ENCODE data around the gene TLCD3B.

Gene TLCD3B

DNA sequence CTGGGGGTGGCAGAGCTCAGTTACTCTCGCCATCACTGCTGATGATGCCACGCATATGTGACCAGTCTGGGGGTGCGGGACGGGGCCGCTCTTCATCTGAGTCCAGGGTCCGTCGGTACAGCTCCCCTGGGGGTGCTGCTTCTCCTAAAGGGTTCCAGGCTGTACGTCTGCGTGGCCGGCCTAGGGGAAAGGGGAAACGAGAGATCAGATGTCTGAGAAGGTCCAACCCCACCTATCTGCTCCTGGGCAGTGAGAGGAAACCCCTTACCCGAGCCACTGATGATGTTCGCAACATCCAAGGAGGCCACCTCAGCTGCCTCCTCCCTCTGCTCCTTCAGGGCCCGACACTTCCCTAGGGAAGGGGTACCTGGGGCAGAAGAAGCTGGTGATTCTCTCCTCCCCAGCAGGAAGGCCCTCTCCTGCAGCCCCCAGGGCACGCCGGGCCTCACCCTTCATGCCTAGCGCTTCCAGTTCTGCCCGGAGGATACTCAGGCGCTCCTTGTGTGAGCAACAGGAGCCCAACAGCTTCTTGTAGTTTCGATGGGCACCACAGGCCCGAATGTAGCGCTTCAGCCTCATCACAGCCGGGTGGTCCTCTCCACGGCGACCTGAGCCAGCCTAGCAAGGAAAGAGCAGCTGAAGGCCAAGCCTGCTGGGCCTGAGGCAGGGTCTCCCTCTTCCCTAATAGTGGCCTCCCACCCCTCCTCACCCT, 37.7 kb downstream of the TLCD3B start:
- in situ Hi-C loops (cut with MboI; ENCODE audit: low sequenced_read_pairs): no loop called here

DNA sequence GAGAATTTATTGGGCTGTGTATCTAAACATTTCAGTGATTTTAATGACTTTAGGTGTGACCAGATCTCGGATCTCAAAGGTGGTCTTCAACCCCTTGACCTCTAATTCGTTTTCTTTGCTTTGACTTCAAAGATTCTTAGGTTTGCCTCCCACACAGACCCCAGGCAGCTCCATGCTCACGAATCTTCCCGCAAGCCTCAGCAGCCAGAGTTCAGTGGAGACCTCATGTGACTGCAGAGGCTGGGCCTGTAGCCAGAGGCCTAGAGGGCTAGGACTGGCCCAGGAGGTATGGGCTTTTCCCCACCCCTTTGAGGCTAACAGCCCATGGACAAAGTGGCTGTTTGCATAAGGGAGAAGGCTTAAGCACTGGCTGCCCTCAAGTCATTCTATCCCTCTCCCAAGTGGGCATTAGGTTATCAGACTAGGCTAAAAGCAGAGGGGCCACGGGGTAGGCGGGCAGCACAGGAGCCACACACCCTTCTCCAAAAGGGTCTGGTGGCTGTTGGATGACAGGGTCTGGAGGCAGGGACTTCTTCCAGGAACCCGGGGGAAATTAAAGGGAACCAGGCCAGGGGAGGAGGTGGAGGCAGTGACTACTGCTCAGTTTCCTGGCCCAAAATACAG, 38.6 kb downstream of the TLCD3B start:
- in situ Hi-C loops (cut with MboI; ENCODE audit: low sequenced_read_pairs): no loop called here

DNA sequence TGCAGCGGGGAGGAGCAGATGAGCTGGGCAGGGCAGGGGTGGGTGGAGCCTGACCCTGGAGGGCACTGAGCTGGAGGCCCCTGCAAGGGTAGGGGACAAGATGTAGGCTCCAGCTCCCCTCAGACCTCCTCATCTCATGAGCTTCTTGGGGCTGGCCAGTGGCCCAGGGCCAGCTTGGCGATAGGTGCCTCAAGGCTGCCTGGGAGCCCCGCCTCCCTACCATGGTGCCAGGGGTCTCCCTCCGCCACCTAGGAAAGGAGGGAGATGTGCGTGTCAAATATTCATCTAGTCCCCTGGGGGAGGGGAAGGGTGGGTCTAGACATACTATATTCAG, 39.5 kb downstream of the TLCD3B start:
- in situ Hi-C loops (cut with MboI; ENCODE audit: low sequenced_read_pairs): no loop called here

DNA sequence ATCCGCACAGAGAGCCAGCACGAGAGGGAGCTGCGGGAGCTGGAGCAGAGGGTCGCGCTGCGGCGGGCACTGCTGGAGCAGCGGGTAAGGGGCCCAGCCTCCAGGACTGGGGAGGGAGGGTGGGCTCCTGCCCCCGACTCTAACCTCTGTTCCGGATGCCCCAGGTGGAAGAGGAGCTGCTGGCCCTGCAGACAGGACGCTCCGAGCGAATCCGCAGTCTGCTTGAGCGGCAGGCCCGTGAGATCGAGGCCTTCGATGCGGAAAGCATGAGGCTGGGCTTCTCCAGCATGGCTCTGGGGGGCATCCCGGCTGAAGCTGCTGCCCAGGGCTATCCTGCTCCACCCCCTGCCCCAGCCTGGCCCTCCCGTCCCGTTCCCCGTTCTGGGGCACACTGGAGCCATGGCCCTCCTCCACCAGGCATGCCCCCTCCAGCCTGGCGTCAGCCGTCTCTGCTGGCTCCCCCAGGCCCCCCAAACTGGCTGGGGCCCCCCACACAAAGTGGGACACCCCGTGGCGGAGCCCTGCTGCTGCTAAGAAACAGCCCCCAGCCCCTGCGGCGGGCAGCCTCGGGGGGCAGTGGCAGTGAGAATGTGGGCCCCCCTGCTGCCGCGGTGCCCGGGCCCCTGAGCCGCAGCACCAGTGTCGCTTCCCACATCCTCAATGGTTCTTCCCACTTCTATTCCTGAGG, 40.0 kb downstream of the TLCD3B start:
- in situ Hi-C loops (cut with MboI; ENCODE audit: low sequenced_read_pairs): no loop called here

DNA sequence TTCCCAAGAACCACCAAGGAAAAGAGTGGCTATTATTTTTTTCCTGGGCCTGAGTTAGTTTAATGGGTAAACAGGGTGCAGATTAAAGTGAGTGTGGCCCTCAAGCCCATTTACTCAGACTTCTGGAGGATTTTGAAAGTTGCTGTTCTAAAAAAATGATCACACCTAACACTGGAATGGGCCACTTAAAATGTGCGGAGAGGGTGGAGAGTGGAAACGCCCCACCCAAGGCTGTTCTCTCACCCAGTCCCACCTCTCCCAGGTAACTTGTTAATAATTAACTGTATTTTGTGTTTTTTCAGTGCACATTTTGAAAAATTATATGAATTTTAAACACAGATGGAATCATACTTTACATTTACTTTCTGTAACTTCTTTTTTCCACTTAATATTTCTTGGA, 41.0 kb downstream of the TLCD3B start:
- in situ Hi-C loops (cut with MboI; ENCODE audit: low sequenced_read_pairs): no loop called here

DNA sequence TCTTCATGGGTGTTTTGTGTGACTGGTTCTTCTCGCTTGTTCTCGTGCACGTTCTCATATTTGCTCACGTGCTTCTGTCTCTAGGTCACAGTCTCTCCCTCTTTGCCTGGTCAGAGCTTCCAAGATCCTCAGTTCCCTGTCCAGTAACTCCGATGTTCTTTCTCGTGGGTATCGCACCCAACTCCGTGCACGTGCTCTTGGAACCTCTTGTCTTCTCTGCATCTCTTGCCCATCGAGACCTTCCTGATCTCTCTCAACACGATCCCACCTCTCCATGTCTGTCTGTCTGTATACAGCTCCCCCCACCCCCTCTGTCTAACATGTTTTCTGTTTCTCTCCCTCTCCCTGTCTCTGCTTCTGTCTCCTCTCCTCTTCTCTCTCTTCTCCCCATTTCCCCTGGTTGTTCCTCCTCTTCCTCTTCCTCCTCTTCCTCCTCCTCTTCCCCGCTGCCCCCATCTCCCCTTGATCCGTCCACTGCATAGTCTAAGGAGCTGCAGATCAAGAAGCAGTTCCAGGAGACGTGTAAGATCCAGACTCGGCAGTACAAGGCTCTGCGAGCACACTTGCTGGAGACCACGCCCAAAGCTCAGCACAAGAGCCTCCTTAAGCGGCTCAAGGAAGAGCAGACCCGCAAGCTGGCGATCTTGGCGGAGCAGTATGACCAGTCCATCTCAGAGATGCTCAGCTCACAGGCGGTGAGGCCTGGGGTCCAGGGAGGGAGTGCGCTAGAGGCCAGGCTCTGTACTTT, 41.8 kb downstream of the TLCD3B start:
- in situ Hi-C loops (cut with MboI; ENCODE audit: low sequenced_read_pairs): no loop called here

DNA sequence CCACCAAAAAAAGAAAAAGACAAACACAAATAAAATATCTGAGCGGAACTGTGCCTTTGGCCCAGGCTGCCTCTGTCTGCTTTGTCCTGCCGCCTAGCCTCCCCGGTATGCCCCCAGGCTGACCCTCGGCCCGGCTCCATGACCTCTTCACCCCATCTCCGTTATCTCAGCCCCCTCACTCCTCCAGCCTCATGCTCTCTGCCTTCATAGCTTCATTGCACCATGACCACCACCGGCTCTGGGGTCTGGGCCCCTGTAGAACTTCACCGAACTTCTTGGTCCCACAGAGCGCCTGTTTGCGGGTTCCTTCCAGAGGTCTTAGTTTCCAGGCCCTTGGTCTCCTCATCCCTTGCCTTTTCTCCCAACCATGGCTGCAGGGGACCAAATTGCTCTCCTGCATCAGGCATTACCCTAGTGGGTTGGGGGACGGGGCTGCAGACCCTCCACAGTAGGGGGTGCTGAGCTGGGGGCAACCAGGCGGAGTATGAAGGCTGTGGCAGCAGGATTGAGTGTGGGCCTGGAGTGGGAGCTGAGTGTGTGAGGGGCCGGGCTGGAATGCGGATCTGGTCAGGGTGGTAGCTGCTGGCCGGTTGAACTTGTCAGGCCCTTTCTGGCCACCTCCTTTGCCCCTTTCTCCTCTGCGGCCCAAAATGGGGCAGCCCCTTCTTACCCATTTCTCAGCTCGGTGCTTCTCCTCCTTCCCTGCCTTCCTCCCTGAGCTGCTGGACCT, 42.6 kb downstream of the TLCD3B start:
- in situ Hi-C loops (cut with MboI; ENCODE audit: low sequenced_read_pairs): no loop called here

DNA sequence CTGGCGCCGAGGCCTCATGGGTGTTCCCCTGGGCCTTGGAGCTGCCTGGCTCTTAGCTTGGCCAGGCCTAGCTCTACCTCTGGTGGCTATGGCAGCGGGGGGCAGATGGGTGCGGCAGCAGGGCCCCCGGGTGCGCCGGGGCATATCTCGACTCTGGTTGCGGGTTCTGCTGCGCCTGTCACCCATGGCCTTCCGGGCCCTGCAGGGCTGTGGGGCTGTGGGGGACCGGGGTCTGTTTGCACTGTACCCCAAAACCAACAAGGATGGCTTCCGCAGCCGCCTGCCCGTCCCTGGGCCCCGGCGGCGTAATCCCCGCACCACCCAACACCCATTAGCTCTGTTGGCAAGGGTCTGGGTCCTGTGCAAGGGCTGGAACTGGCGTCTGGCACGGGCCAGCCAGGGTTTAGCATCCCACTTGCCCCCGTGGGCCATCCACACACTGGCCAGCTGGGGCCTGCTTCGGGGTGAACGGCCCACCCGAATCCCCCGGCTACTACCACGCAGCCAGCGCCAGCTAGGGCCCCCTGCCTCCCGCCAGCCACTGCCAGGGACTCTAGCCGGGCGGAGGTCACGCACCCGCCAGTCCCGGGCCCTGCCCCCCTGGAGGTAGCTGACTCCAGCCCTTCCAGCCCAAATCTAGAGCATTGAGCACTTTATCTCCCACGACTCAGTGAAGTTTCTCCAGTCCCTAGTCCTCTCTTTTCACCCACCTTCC, 43.5 kb downstream of the TLCD3B start:
- in situ Hi-C loops (cut with MboI; ENCODE audit: low sequenced_read_pairs): no loop called here

DNA sequence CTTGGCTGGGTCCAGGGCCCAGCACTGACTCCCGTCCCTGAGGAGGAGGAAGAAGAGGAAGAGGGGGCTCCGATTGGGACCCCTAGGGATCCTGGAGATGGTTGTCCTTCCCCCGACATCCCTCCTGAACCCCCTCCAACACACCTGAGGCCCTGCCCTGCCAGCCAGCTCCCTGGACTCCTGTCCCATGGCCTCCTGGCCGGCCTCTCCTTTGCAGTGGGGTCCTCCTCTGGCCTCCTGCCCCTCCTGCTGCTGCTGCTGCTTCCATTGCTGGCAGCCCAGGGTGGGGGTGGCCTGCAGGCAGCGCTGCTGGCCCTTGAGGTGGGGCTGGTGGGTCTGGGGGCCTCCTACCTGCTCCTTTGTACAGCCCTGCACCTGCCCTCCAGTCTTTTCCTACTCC, 44.1 kb downstream of the TLCD3B start:
- in situ Hi-C loops (cut with MboI; ENCODE audit: low sequenced_read_pairs): no loop called here

DNA sequence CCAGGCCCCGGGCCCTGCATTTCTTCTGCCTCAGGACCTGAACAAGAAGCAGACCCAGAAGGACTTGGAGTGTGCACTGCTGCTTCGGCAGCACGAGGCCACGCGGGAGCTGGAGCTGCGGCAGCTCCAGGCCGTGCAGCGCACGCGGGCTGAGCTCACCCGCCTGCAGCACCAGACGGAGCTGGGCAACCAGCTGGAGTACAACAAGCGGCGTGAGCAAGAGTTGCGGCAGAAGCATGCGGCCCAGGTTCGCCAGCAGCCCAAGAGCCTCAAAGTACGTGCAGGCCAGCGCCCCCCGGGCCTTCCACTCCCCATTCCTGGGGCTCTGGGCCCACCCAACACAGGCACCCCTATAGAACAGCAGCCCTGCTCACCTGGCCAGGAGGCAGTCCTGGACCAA, 44.8 kb downstream of the TLCD3B start:
- in situ Hi-C loops (cut with MboI; ENCODE audit: low sequenced_read_pairs): no loop called here

DNA sequence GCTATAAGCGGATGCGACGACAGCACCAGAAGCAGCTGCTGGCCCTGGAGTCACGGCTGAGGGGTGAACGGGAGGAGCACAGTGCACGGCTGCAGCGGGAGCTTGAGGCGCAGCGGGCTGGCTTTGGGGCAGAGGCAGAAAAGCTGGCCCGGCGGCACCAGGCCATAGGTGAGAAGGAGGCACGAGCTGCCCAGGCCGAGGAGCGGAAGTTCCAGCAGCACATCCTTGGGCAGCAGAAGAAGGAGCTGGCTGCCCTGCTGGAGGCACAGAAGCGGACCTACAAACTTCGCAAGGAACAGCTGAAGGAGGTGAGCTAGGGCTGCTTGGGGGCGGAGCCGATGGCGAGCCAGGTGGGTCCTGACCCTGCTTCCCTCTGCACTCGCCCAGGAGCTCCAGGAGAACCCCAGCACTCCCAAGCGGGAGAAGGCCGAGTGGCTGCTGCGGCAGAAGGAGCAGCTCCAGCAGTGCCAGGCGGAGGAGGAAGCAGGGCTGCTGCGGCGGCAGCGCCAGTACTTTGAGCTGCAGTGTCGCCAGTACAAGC, 45.7 kb downstream of the TLCD3B start:
- in situ Hi-C loops (cut with MboI; ENCODE audit: low sequenced_read_pairs): no loop called here

DNA sequence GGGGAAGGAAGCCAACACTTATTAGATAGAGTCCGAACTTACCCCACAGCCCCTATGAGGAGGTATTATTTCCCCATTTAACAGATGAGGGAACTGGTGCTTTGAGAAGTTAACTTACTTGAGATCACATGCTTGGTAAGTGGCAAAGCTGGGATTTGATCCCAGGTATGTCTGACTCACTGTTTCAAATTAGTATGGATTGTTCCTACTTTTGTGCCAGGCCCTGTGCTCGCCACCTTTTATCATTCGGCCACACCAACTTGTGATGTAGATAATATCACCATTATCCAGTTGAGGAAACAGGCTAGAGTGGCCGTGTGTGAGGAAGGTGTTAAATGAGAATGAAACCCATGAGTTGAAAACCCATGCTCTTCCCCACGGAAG, 46.3 kb downstream of the TLCD3B start:
- in situ Hi-C loops (cut with MboI; ENCODE audit: low sequenced_read_pairs): no loop called here

DNA sequence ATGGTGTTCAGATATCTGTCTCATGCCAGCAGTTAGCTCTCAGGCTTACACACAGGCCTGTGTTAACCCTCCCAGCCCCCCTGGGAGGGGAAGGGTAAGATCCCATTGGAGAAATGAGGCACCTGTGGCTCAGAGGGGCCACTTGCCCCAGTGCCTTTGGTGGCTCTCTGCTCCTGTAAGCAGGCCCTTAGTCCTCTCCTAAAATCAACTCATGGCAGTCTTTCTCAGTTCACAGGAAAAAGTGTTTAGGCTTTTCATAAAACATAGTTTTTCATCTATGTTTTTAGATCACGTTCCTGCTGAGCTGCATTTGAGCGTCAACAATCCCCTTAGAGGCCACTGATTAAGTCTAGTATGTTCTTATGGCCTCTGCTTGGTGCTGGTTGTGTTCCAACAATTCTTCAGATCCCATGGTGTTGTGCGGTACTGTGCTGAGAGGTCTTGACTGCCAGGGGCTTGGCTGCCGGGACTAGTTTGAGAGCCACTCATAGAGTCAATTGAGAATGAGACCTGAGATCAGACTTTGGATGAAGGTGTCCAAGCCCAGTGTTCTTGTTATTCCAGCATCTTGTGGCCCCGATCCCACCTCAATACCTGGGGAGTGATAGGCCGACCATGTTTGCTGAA, 46.8 kb downstream of the TLCD3B start:
- in situ Hi-C loops (cut with MboI; ENCODE audit: low sequenced_read_pairs): no loop called here

DNA sequence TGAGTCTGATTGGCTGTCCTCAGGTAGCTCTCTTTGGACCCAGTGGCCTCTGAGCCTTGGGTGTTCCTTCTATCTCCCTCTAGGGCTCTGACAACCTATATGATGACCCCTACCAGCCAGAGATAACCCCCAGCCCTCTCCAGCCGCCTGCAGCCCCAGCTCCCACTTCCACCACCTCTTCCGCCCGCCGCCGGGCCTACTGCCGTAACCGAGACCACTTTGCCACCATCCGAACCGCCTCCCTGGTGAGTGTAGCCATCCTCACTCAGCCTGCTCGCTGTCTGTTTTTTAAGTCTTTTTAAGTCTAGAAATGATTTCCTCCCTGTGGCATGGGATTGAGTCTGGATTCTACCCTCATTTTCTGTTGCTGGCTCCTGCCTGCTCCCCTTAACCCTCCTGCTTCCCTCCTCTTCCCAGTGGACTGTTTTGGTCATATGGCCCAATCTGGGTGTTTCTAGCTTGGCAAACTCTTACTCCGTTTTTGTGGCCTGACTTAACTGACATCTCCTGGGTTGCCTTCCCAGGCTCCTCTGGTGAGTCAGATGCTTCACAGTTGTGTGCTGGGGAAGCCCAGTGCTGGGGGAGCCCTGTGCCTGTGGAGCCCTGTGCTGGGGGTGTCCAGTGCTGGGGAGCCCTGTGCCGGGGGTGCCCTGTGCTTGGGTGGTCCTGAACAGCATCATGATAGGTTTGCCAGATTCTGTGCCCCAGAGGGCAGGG, 47.5 kb downstream of the TLCD3B start:
- in situ Hi-C loops (cut with MboI; ENCODE audit: low sequenced_read_pairs): no loop called here

DNA sequence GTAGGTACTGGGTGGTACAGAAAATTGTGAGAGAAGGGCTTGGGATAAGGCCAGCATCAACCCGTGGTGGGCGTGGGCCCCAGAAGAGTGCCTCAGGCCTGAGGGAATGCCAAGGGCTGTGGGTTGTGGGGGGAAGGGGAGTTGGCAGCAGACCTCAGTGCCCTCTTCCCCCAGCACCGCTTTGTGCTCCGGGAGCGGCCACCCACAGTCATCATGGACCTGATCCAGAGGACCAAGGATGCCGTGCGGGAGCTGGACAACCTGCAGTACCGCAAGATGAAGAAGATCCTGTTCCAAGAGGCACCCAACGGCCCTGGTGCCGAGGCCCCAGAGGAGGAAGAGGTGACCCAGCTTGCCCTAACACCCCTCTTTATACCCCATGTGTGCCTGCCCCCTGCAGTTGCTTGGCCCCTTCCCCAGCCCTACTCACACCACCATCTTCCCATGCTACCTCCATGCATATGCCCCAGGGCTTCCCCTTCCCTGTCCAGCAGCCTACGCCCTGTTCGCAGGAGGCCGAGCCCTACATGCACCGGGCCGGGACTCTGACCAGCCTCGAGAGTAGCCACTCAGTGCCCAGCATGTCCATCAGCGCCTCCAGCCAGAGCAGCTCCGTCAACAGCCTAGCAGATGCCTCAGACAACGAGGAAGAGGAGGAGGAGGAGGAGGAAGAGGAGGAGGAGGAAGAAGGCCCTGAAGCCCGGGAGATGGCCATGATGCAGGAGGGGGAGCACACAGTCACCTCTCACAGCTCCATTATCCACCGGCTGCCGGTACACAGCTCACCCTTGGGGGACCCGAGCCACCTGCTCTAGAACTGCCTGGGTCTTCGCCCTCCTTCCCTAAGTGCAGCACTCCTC, 48.3 kb downstream of the TLCD3B start:
- in situ Hi-C loops (cut with MboI; ENCODE audit: low sequenced_read_pairs): no loop called here

DNA sequence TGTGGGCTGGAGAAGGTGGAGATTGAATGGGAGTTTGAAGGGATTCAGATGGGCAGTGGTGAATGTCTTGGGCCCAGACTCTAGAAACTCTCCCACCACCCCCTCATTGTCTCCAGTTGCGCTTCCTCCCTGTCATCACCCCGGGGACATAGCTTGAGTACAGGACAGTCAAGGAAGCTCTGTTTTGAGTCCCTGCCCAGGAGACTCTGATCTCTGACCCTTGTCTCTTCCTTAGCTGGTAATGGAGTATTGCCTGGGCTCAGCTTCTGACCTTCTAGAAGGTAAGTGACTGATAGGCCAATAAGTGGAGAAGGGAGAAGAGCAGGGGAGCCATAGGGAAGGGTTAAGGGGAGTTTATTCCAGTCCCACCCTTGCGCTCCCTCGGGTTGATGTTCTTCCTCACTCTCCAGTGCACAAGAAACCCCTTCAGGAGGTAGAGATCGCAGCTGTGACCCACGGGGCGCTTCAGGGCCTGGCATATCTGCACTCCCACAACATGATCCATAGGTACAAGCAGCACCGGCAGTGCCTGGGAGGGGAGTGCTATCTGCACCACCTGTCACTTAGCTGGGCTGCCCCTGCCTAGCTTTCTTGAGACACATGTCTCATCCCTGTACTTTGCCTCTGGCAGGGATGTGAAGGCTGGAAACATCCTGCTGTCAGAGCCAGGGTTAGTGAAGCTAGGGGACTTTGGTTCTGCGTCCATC, 52.4 kb downstream of the TLCD3B start:
- in situ Hi-C loops (cut with MboI; ENCODE audit: low sequenced_read_pairs): no loop called here

DNA sequence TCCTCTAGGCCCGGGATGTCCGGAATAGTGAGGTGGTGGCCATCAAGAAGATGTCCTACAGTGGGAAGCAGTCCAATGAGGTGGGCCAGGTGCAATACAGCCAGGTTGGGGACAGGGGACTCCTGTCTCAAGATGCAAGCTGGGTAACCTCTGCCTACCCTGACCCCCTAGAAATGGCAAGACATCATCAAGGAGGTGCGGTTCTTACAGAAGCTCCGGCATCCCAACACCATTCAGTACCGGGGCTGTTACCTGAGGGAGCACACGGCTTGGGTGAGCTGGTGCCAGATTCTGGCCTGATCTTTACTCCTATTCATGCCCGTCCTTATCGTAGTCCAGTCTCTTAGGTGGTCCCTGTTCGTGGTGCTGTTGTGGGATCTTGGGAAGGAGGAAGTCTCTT, 53.0 kb downstream of the TLCD3B start:
- in situ Hi-C loops (cut with MboI; ENCODE audit: low sequenced_read_pairs): no loop called here

Data from HL-60/S4 treated with retinoic acid at 250 ng/mL for 4 days and 3 days (cell line).